Caco-2 (cell line): ENCODE data around the gene ZNF668. TPM values are rescaled to one million over a fixed set of nuclear protein-coding genes. Genes with fewer than 3 reads are reported as not detected.

ENCODE experiments used
- BruUV-seq: library from RNA; stranded (reverse); fragments of 400-500 nt; replicated peaks from 2 replicates; lab custom pipeline; 2021; lab: Mats Ljungman, UMichigan
- CTCF ChIA-PET: fragments of 300-600 bp; sonication (Branson Sonifier 250); formaldehyde crosslinking; loops from one replicate; lab custom pipeline; 2022; ENCODE audit warnings: antibody characterized with exemption; lab: Charles Lee
- POLR2A ChIA-PET: fragments of 300-600 bp; sonication (Branson Sonifier 250); formaldehyde crosslinking; loops from one replicate; lab custom pipeline; 2022; ENCODE audit warnings: antibody characterized with exemption; lab: Charles Lee
- DNase-seq, 2 experiments: peaks; one replicate each; pipeline versions ENCODE4 v3.0.0 to v3.0.0-alpha.2; 2020 to 2022
- H3K27me3 ChIP-seq: replicated peaks from 2 replicates; pipeline ENCODE4 v1.6.0; 2011; ENCODE audit warnings: low read length; ENCODE audit not compliant: control insufficient read depth, insufficient read depth
- H3K36me3 ChIP-seq: 2 replicates; pipeline ENCODE4 v1.5.1; 2011; ENCODE audit warnings: low read length; ENCODE audit not compliant: control insufficient read depth, insufficient read depth
- H3K4me1 ChIP-seq: fragments of 250-450 bp; sonication (Bioruptor Pico); 2 replicates; pipeline ENCODE4 v1.5.1; 2020; ENCODE audit warnings: mild to moderate bottlenecking
- H3K4me3 ChIP-seq: 2 replicates; pipeline ENCODE4 v1.5.1; 2011; ENCODE audit warnings: low read depth, mild to moderate bottlenecking, control low read depth, low read length
- H3K9me3 ChIP-seq: fragments of 250-450 bp; sonication (Bioruptor Pico); 2 replicates; pipeline ENCODE4 v1.5.1; 2020; ENCODE audit warnings: mild to moderate bottlenecking, moderate library complexity
- H3K27ac Mint-ChIP-seq: one replicate; pipeline ENCODE4 v1.8.0; 2022; ENCODE audit warnings: mixed read lengths; ENCODE audit not compliant: unreplicated experiment
- H3K27me3 Mint-ChIP-seq: one replicate; pipeline ENCODE4 v1.8.0; 2022; ENCODE audit warnings: mixed read lengths; ENCODE audit not compliant: insufficient read depth, unreplicated experiment
- H3K36me3 Mint-ChIP-seq: one replicate; pipeline ENCODE4 v1.8.0; 2022; ENCODE audit warnings: mild to moderate bottlenecking, mixed read lengths; ENCODE audit not compliant: insufficient read depth, unreplicated experiment
- H3K4me1 Mint-ChIP-seq: one replicate; pipeline ENCODE4 v1.8.0; 2022; ENCODE audit warnings: low read depth, mixed read lengths; ENCODE audit not compliant: unreplicated experiment
- H3K4me3 Mint-ChIP-seq: one replicate; pipeline ENCODE4 v1.8.0; 2022; ENCODE audit warnings: mild to moderate bottlenecking, moderate library complexity, mixed read lengths; ENCODE audit not compliant: unreplicated experiment
- H3K9me3 Mint-ChIP-seq: one replicate; pipeline ENCODE4 v1.8.0; 2022; ENCODE audit warnings: mixed read lengths; ENCODE audit not compliant: unreplicated experiment
- CTCF ChIP-seq, 2 experiments: fragments of 200-600 bp in 1 of 2; IDR thresholded peaks; 1 replicate in 1 of 2; 2 replicates in 1 of 2; pipeline versions ENCODE4 v1.5.1 to v1.8.0; 2011 to 2022; ENCODE audit warnings: antibody characterized with exemption in 1 of 2, control low read depth in 1 of 2, inconsistent platforms in 1 of 2, low read depth in 1 of 2, low read length in 1 of 2, mild to moderate bottlenecking in 1 of 2, moderate library complexity in 1 of 2; ENCODE audit not compliant: insufficient read depth in 1 of 2, severe bottlenecking in 1 of 2, unreplicated experiment in 1 of 2
- intact Hi-C: fragments of 100-400 bp; cut with micrococcal nuclease; formaldehyde crosslinking; loops from one replicate; pipeline ENCODE4 v1.10.0; 2022; ENCODE audit not compliant: unreplicated experiment
- total RNA-seq: library from RNA; stranded (reverse); gene quantifications from 2 replicates; pipeline ENCODE4 v1.2.3, GENCODE V29; 2022

The ZNF668 gene
- total RNA-seq, 1 experiment from 2014 or later, result 8.7 TPM

GRCh38 chr16:31089199-31089598 is 15.2 kb upstream of the ZNF668 start:
- no peak overlapping the region for H3K27ac Mint-ChIP-seq
- no TSS peak for BruUV-seq
- H3K27me3 Mint-ChIP-seq, result no peaks in the 10 kb centered on the region
- intact Hi-C loops, result no loop called here
- H3K27me3 ChIP-seq, result no peaks in the 10 kb centered on the region
- DNase-seq, result no peak
- H3K36me3 Mint-ChIP-seq, result peaks cover 15% of the 10 kb centered on the region
- no peaks in the 10 kb centered on the region for H3K4me1 ChIP-seq
- no peak for TF ChIP-seq CTCF (IDR thresholded peaks at IDR 0.05; ENCODE audit: insufficient read depth in 1 of 2, low read depth in 1 of 2, low read length in 1 of 2, severe bottlenecking in 1 of 2, unreplicated experiment in 1 of 2)
- H3K36me3 ChIP-seq, result no peaks in the 10 kb centered on the region; the same call in 1 of the 2 replicates
- POLR2A ChIA-PET, result no interaction called here
- H3K9me3 Mint-ChIP-seq, result no peaks in the 10 kb centered on the region
- CTCF ChIA-PET, result no interaction called here
- H3K4me3 Mint-ChIP-seq, result no peak overlapping the region
- no peak overlapping the region for H3K4me3 ChIP-seq
- H3K9me3 ChIP-seq, result no peaks in the 10 kb centered on the region
- H3K4me1 Mint-ChIP-seq, result peaks cover 5% of the 10 kb centered on the region

GRCh38 chr16:31088459-31089183 is 14.6 kb upstream of the ZNF668 start, which contains the start of gene PRSS53:
TSS of gene PRSS53 (minus strand) at chr16:31088943. CDS start at chr16:31088809, 134 bp downstream.
- ChIA-PET POLR2A (no interaction called here), CTCF (no interaction called here)
- no TSS peak for BruUV-seq
- Mint-ChIP-seq H3K4me1 (no peaks in the 10 kb centered on the region), H3K9me3 (no peaks in the 10 kb centered on the region), H3K27ac (no peak within 1 kb of the TSS), H3K4me3 (no peak within 1 kb of the TSS), H3K27me3 (no peaks in the 10 kb centered on the region), H3K36me3 (peaks cover 19% of the 10 kb centered on the region)
- H3K9me3 ChIP-seq, result no peaks in the 10 kb centered on the region
- no peaks in the 10 kb centered on the region for H3K4me1 ChIP-seq
- H3K36me3 ChIP-seq, result no peaks in the 10 kb centered on the region; the same call in 1 of the 2 replicates
- no peak for TF ChIP-seq CTCF (IDR thresholded peaks at IDR 0.05; ENCODE audit: insufficient read depth in 1 of 2, low read depth in 1 of 2, low read length in 1 of 2, severe bottlenecking in 1 of 2, unreplicated experiment in 1 of 2)
- intact Hi-C loops, result no loop called here
- no peak for DNase-seq
- no peak within 1 kb of the TSS for H3K4me3 ChIP-seq
- H3K27me3 ChIP-seq, result no peaks in the 10 kb centered on the region

- no peaks in the 10 kb centered on the region for H3K27me3 ChIP-seq
- no peaks in the 10 kb centered on the region; the same call in 1 of the 2 replicates for H3K36me3 ChIP-seq
- no TSS peak for BruUV-seq
- H3K4me1 ChIP-seq, result no peaks in the 10 kb centered on the region
- H3K36me3 Mint-ChIP-seq, result peaks cover 24% of the 10 kb centered on the region
- no peaks in the 10 kb centered on the region for H3K27me3 Mint-ChIP-seq
- no peak for TF ChIP-seq CTCF (IDR thresholded peaks at IDR 0.05; ENCODE audit: insufficient read depth in 1 of 2, low read depth in 1 of 2, low read length in 1 of 2, severe bottlenecking in 1 of 2, unreplicated experiment in 1 of 2)
- no peaks in the 10 kb centered on the region for H3K4me1 Mint-ChIP-seq
- POLR2A ChIA-PET, result no interaction called here
- H3K9me3 ChIP-seq, result no peaks in the 10 kb centered on the region
- no peak for DNase-seq
- no peak overlapping the region for H3K27ac Mint-ChIP-seq
- no peak overlapping the region for H3K4me3 ChIP-seq
- CTCF ChIA-PET, result interaction anchor here (0.5 kb wide), 1 partner anchor 153 kb away, joined by 3 read pairs; no protein-coding TSS in a partner anchor
- H3K9me3 Mint-ChIP-seq, result no peaks in the 10 kb centered on the region
- intact Hi-C loops, result no loop called here
- H3K4me3 Mint-ChIP-seq, result no peak overlapping the region
These were observed 13.9 kb upstream of the ZNF668 start for GRCh38 chr16:31087971-31088370.
